AG04450 (cell line): ENCODE measurements around the gene SRPK2. TPM values are rescaled to one million over a fixed set of nuclear protein-coding genes. Genes with fewer than 3 reads are reported as not detected.
"Not testable (repeated sequence)": the region's sequence is repeated elsewhere in the genome, so short reads cannot be mapped to it uniquely, and the experiment has no call there.

Experiments
- CTCF ChIA-PET: fragments of 300-600, 350-600 bp; formaldehyde crosslinking; extraction: SDS; loops from one replicate; lab custom pipeline; 2022; ENCODE audit warnings: antibody characterized with exemption, inconsistent platforms; lab: Charles Lee
- POLR2A ChIA-PET: fragments of 350-600 bp; formaldehyde crosslinking; extraction: SDS; loops from one replicate; lab custom pipeline; 2021; ENCODE audit warnings: antibody characterized with exemption, inconsistent platforms; lab: Yijun Ruan, JAX
- DNase-seq: peaks from one replicate; pipeline ENCODE4 v3.0.0-alpha.2; 2011; ENCODE audit warnings: low read depth, low spot score
- H3K27ac ChIP-seq: one replicate; pipeline ENCODE4 v1.5.1; 2012; ENCODE audit warnings: low read depth, low read length, control low read depth
- H3K27me3 ChIP-seq: one replicate; pipeline ENCODE4 v1.6.0; 2012; ENCODE audit warnings: low read length; ENCODE audit not compliant: control insufficient read depth, insufficient read depth
- H3K4me3 ChIP-seq: 2 replicates; pipeline ENCODE4 v1.5.1; 2011; ENCODE audit warnings: mild to moderate bottlenecking, low read depth, low read length, control low read depth
- H3K9me3 ChIP-seq: 2 replicates; pipeline ENCODE4 v1.5.1; 2012; ENCODE audit warnings: low read length; ENCODE audit not compliant: control insufficient read depth, insufficient read depth
- polyA minus RNA-seq: library from RNA; depleted of rRNA, polyadenylated mRNA; stranded (reverse); fragments of >200 nt; gene quantifications from 2 replicates; pipeline ENCODE4 v1.2.3, GENCODE V29; 2011; rRNA and poly(A)+ RNA removed
- polyA plus RNA-seq: library from polyadenylated mRNA; depleted of rRNA; stranded (reverse); fragments of >200 nt; gene quantifications from 2 replicates; pipeline ENCODE4 v1.2.3, GENCODE V29; 2011; rRNA removed
- TF ChIP-seq, protein P1 (sequence below): IDR thresholded peaks from 2 replicates; pipeline ENCODE4 v1.5.1; 2011; ENCODE audit warnings: low read depth, low read length, control low read depth, inconsistent platforms

The SRPK2 gene
- polyA plus RNA-seq (22.4 and 23.7 TPM in 2 replicates), polyA minus RNA-seq (22.1 and 28.9 TPM in 2 replicates)

DNA sequence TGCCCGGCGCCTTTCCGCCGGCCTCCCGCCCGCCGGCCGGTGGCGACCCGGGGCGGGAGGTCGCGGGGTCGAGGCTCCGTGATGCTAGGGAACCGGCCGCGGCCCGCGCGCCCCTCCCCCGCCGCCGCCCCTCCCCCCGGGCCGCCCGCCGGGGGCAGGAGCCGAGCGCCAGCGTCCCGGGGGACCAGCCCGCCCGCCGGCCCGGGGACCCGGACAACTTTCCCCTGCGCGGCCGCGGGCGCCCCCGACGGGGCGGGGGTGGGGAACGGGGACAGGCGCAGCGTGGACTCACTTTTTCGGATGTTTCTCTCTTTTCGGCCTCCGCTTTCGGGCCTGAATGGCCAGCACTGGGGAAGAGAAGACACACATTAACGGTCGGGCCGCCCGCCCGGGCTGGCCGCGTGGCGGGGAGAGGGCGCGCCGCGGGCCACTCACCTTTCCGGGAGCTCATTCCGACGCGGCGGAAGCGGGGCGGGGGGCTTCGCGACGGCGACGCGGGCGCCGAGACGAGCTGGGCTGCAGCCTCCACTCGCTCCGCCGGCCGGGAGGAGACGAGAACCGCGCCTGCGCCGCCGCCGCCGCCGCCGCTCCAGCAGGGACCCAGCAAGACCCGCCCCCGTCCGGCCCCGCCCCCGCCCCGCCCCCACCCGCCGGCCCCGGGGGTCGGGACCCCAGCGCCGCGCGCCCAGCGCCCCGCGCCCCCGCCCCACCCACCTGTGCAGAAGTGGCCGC is at the start of gene SRPK2:
Gene SRPK2, minus strand, starts transcription at position 566 of the 732 bp plus-strand sequence.
- H3K27ac ChIP-seq: no peak within 1 kb of the TSS
- ChIA-PET POLR2A (interaction anchor here (0.8 to 1.7 kb wide), 6 partner anchors 10 to 408 kb away, joined by 3 to 12 read pairs (median 3); partner anchors contain the start of gene KMT2E), CTCF (interaction anchor here (0.7 kb wide), 1 partner anchor 83 kb away, joined by 3 read pairs; no protein-coding TSS in a partner anchor)
- no peak for DNase-seq
- no peaks in the 10 kb centered on the region for H3K27me3 ChIP-seq
- H3K9me3 ChIP-seq: no peaks in the 10 kb centered on the region
- H3K4me3 ChIP-seq: peak within 1 kb of the TSS; percentile 74
- TF ChIP-seq, protein P1, sequence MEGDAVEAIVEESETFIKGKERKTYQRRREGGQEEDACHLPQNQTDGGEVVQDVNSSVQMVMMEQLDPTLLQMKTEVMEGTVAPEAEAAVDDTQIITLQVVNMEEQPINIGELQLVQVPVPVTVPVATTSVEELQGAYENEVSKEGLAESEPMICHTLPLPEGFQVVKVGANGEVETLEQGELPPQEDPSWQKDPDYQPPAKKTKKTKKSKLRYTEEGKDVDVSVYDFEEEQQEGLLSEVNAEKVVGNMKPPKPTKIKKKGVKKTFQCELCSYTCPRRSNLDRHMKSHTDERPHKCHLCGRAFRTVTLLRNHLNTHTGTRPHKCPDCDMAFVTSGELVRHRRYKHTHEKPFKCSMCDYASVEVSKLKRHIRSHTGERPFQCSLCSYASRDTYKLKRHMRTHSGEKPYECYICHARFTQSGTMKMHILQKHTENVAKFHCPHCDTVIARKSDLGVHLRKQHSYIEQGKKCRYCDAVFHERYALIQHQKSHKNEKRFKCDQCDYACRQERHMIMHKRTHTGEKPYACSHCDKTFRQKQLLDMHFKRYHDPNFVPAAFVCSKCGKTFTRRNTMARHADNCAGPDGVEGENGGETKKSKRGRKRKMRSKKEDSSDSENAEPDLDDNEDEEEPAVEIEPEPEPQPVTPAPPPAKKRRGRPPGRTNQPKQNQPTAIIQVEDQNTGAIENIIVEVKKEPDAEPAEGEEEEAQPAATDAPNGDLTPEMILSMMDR: no peak

DNA sequence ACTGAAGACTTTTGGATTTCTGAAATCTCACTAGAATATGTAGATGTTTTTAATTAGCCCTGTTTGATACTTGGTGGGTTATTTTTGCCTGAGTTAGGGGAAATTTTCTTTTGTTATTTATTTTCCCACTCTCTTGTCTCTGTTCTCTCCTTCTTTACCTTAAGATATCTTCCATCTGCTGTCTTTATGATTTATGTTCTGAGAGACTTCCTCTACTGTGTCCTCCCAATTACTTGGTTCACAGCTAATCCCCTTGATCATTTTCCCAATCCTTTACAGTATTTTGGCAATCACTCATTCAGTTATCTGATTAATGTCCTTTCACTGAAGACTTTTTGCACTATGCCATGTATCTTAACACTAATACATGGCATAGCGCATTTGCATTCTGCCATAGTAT is 49.5 kb upstream of the SRPK2 start:
- TF ChIP-seq, protein P1: no peak
- ChIA-PET CTCF (interaction anchor here (1.4 kb wide), 1 partner anchor 39 kb away, joined by 4 read pairs; no protein-coding TSS in a partner anchor), POLR2A (no interaction called here)
- Histone ChIP-seq H3K27ac (no peak overlapping the region), H3K4me3 (no peak overlapping the region), H3K9me3 (no peaks in the 10 kb centered on the region), H3K27me3 (no peaks in the 10 kb centered on the region)
- no peak for DNase-seq

DNA sequence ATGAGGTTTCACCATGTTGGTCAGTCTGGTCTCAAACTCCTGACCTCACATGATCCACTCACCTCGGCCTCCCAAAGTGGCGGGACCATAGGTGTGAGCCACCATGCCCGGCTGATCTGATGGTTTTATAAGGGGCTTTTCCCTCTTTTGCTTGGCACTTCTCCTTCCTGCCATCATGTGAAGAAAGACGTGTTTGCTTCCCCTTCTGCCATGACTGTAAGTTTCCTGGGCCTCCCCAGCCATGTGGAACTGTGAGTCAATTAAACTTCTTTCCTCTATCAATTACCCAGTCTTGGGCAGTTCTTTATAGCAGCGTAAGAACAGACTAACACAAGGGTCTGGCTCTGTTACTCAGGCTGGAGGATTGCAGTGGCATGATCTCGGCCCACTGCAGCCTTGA is 48.6 kb upstream of the SRPK2 start:
- DNase-seq, H3K27ac ChIP-seq, H3K4me3 ChIP-seq, H3K27me3 ChIP-seq, POLR2A ChIA-PET, CTCF ChIA-PET, H3K9me3 ChIP-seq: not testable (repeated sequence)

DNA sequence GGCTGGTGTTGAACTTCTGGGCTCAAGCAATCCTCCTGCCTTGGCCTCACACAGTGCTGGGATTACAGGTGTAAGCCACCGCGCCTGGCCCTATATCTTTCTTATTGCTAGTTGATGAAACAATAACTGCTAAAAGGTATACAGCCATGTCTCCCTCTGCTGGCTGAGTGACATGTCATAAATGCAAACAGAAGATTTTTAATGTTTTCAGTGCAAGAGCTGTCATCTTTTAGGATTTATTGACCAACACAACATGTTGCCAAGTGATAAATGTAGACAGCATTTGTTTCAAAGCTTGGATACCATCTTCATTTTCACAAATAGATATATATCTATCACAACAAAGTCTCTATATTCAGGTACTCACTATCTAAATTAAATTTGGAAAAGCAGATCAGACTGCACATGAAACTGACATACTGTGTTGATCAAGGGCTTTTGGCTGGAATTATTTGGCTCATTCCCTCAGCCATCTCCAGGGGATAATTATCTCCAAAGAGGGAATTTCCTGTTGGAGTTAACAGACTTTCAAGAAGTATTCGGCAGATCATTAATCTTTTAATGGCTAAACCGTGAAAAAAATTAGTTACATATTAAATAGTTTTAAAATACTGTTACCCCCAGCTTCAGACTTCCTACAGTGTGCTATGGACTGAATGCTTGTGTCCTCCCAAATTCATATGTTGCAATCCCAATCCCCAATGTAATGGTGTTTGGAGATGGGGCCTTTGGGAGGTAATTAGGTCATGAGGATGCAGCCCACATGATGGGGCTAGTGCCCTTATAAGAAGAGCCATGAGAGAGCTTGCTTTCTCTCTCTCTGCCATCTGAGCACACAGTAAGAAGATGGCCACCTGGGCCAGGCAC is 41.3 kb upstream of the SRPK2 start:
- peak; percentile 3 for DNase-seq
- no peak overlapping the region for H3K4me3 ChIP-seq
- H3K27ac ChIP-seq: peak overlapping the region; percentile 11
- ChIA-PET POLR2A (no interaction called here), CTCF (interaction anchor here (0.6 to 1.7 kb wide), 8 partner anchors 10 to 307 kb away, joined by 3 to 5 read pairs (median 3); no protein-coding TSS in a partner anchor)
- no peaks in the 10 kb centered on the region for H3K9me3 ChIP-seq
- TF ChIP-seq, protein P1: peak; percentile 59
- no peaks in the 10 kb centered on the region for H3K27me3 ChIP-seq

DNA sequence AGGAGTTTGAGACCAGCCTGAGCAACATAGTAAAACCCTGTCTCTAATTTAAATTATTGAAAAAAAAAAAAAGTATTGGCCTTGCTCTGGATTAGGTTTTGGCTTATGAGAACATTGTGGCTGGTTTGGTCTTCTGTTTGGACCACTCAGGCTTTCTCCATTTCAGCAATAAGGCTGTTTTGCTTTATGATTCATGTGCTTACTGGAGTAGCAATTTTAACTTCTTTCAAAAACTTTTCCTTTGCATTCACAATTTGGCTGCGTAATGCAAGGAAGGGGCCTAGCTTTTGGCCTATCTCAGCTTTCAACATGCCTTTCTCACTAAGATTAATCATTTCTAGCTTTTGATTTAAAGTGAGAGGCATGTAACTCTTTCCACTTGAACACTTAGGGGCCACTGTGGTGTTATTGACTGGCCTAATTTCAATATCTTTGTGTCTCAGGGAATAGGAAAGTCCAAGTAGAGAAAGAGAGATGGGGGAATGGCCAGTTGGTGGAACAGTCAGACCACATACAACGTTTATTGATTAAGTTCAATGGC is 38.0 kb upstream of the SRPK2 start:
- TF ChIP-seq, protein P1: no peak
- no peaks in the 10 kb centered on the region for H3K9me3 ChIP-seq
- POLR2A ChIA-PET: no interaction called here

More for the DNA sequence above, 38.0 kb upstream of the SRPK2 start:
- Histone ChIP-seq H3K27ac (no peak overlapping the region), H3K27me3 (no peaks in the 10 kb centered on the region), H3K4me3 (no peak overlapping the region)
- CTCF ChIA-PET: no interaction called here
- no peak for DNase-seq
